ENCODE results near the gene GAS6.
"Not testable (repeated sequence)": the region's sequence is repeated elsewhere in the genome, so short reads cannot be mapped to it uniquely, and the experiment has no call there.

Gene GAS6

DNA sequence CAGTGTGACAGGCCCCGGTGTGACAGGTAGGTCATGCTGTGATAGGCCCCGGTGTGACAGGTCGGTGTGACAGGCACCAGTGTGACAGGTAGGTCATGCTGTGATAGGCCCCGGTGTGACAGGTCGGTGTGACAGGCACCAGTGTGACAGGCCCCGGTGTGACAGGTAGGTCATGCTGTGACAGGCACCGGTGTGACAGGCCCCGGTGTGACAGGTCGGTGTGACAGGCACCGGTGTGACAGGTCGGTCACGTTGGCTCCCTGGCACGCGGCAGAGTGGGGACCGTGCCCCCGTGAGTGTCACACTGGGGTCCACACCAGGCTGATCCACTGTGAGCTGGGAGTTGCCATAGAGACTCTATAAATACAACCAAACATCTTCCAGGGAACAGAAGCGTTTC is 29.9 kb downstream of the GAS6 start:
- intact Hi-C loops (cut with DNase I); DNase-seq: not testable (repeated sequence)

DNA sequence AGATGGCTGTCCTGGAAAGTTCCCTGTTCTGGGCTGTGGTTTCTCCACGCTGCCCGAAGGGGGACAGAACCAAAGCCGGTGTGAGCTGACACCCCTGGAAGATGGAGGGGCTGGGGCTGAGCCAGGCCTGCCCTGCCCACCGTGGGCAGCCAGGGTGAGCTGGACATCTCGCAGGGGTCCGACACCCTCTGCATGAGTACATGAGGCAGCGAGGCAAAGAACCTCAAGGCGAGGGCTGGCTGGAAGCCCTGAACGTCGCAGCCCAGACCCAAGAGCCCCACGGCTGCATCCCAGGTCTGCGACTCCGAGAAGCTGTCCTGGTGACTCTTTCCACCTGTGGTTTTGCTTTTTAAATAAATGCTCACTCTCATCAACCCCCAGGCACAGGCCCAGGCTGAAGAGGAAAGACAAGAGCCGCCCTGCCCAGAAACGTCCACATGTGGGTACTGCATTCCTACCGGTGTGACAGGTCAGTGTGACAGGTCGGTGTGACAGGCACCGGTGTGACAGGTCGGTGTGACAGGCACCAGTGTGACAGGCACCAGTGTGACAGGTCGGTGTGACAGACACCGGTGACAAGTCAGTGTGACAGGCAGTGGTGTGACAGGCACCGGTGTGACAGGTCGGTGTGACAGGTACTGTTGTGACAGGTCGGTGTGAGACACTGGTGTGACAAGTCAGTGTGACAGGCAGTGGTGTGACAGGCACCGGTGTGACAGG is 30.6 kb downstream of the GAS6 start:
- intact Hi-C loops (cut with DNase I) = no loop called here
- DNase-seq = no peak

DNA sequence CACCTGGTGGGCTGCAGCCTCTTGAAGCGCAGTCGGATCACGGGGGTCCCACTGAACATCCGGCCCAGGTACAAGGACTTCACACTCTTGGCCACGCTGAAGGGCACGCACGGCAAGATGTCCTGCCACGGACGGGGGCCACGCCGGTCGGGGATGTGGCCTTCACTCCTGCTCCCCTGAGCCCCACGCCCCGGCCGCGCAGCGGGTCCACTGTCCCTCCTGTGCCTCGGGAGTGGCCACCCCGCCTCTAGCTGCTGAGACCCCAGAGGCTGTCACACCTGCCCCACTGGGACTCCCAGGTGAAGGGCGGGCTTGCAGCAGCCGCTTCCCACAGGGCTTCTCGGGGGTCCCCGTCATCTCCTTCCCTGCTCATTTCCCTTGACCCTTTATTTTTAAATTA is 31.2 kb downstream of the GAS6 start:
- DNase-seq = no peak
- intact Hi-C loops (cut with DNase I) = no loop called here

DNA sequence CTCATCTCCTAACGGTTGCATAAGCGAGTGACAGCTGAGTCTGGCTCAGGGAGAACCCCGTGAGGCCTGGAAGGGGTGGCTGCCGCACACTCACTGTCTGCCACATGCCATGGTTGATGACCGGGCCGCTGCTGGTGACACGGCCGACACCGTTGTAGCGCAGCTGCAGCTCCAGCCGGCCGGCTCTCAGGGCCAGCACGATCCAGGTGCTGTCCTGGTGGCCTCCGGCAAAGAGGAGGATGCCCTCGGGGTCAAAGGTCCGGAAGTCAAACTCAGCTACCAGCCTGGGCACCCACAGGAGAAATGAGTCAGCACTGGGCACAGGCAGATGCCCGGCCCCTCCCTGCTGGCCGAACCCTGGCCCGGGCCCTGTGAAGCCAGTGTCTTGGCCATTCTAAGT is 31.7 kb downstream of the GAS6 start:
- intact Hi-C loops (cut with DNase I) = no loop called here
- no peak for DNase-seq

DNA sequence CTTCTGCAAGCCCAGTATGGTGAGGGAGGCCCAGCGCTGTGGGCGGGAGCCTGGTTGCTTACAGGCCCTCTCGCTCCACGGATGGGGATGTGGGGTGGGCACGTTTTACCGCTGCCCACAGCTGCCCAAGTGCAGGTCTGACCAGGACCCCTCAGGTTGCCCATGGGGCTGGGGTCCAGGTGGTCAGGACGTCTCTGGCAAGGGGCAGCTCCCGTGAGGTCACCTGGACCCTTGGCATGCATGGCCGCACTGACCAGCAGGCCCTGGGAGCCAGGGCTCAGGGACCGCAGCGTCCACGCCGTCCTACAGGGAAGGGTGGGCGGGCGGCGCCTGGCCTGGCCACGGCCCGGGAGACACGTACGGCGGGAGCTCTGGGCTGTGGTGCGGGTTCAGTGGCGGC is 32.8 kb downstream of the GAS6 start:
- intact Hi-C loops (cut with DNase I) = no loop called here
- no peak for DNase-seq

DNA sequence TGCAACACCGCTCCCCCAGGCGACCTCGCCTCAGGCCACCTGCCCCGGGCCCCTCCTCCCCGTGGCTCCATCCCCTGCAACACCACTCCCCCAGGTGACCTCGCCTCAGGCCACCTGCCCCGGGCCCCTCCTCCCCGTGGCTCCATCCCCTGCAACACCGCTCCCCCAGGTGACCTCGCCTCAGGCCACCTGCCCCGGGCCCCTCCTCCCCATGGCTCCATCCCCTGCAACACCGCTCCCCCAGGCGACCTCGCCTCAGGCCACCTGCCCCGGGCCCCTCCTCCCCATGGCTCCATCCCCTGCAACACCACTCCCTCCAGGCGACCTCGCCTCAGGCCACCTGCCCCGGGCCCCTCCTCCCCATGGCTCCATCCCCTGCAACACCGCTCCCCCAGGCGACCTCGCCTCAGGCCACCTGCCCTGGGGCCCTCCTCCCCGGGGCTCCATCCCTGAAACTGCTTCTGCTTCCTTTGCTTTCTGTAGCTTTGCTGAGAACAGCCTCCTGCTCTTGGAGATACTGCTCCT is 33.4 kb downstream of the GAS6 start:
- intact Hi-C loops (cut with DNase I); DNase-seq: not testable (repeated sequence)

DNA sequence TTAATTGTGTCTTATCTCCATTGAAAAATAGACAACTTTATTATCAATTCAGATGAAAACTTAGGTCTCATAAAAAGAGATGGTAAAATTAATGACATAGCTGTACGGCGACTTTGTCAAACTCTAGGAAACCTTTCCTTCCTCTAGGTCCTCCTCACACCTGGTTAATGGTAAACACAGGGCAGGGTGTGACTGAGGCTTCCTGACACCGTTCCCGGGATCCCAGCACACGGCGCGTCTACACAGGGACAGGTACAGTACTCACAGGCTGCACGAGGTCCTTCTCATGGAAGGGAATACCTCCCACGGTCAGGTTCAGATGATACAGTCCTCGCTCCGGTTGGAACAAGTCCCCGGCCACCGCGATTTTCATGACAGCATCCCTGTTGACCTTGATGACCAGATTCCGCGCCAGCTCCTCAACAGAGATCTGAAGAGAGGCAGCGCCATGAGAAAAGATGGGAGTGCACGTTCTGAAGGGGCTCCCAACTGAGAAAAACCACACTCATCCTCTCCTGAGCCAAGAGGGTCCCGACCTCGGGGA is 35.5 kb downstream of the GAS6 start:
- intact Hi-C loops (cut with DNase I) = no loop called here
- DNase-seq = no peak

DNA sequence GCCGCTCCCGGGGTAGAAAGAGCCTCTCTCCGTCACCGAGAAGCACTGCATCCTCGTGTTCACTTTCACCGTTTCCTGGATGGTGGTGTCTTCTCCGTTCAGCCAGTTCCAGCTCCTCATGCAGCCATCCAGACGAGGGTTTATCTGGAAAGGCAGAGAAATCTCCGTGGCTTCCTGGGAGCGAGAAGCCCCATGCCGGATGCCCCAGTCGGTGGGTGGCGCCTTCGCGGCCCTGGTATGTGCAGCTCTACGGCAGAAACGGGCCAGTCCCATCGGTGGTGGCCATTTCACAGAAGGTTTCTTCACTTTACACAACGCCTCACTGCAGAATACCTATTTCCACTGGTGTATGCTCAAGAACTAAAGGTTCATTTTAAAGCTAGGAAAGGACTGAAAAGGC is 36.9 kb downstream of the GAS6 start:
- no peak for DNase-seq

DNA sequence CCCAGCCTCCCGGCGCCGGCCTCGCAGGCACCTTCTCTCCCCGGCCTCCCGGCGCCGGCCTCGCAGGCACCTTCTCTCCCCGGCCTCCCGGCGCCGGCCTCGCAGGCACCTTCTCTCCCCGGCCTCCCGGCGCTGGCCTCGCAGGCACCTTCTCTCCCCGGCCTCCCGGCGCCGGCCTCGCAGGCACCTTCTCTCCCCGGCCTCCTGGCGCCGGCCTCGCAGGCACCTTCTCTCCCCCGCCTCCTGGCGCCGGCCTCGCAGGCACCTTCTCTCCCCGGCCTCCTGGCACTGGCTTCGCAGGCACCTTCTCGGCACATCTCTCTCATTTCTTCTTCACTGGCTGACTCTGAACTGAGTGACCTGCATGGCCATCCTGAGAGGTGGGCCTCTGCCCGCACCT is 37.4 kb downstream of the GAS6 start:
- DNase-seq; intact Hi-C loops (cut with DNase I): not testable (repeated sequence)

More for the DNA sequence above, 36.9 kb downstream of the GAS6 start:
- intact Hi-C loops (cut with DNase I) = no loop called here

DNA sequence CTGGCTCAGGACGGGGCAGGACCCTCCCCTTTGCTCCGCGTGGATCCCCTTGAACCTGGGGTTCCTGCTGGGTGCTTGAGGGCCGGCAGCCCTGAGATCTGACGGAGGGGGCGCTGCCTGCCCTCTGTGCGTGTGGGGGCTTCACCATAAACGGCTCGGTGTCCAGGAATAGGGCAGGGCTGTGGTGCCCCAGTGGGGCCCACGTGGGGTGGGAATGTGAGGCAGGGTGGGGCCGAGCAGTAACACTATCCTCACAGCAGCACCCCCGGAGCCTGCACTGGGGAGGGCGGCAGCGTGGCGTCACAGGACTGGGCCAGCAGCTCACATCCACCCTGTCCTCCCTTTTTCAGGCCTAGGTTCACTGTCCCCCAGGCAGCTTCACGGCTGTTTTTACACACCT is 38.0 kb downstream of the GAS6 start:
- intact Hi-C loops (cut with DNase I) = no loop called here
- DNase-seq = no peak

DNA sequence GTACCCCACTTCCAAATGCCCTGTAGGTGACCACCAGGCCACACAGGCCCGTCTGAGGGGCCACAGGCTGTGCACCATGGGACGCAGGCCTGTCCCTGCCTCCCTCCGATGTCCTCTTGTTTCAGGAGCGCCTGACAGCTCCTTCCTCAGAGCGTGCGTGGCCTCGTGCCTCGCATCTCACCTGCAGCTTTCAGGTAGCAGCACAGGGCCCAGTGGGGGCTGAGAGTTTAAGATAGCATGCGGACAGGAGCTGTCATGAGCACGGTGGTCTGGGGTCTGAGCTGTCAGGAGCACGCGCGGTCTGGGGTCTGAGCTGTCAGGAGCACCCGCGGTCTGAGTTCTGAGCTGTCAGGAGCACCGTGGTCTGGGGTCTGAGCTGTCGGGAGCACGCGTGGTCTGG is 40.1 kb downstream of the GAS6 start:
- no peak for DNase-seq
- intact Hi-C loops (cut with DNase I) = no loop called here

DNA sequence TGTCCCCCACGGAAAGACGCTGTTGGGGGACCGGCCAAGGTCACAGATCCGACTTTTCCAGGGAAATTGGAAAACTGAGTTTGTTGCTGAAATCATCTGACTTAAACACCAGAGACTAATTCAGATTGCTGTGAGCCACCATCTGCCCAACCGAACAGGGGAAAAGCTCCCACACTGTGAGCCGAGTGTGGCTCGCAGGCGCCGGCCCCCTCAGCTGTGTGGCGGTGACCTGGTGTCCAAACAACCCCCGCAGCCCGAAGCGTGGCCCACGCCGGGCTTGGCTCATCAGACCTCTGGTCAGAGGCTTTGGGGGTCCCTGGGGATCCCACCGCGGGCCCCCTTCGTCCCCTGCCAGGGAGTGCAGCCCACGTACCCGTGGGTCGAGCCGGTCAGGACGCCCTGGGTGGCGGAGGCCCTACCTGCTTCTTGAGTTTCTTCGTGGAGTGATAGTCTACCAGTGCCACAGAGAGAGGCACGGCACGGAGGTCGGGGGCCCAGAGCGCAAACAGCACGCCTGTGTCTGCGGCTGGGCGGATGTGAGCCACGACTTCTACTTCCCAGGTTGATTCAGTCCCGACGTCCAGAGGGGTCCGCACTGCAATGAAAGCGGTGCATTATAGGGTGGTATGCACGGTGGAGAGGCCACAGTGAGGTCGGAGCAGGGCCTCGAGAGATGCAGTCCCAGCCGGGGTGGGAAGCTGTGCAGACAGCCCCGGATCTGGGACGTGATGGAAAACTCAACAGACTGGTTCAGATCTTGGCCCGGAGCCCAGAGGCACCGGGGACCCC is 40.7 kb downstream of the GAS6 start:
- intact Hi-C loops (cut with DNase I) = no loop called here
- DNase-seq = no peak

DNA sequence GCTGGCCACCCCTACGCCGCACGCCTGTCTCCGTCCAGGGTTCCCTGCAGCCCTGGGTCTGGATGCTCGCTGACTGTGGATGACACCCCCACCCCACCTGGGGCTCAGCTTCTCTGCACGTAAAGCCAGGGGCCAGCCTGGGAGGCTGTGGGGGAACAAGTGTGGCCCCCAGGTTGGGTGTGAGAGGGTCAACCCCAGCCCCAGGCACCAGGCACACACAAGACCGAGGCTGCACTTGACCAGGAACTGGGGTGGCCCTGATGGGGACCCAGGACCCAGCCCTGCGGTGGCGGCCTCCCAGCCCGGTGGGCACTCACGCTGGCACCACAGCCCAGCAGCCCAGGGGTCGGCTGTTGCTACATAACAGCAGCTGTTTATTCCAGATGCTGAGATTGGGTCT is 41.6 kb downstream of the GAS6 start:
- intact Hi-C loops (cut with DNase I) = no loop called here
- no peak for DNase-seq

DNA sequence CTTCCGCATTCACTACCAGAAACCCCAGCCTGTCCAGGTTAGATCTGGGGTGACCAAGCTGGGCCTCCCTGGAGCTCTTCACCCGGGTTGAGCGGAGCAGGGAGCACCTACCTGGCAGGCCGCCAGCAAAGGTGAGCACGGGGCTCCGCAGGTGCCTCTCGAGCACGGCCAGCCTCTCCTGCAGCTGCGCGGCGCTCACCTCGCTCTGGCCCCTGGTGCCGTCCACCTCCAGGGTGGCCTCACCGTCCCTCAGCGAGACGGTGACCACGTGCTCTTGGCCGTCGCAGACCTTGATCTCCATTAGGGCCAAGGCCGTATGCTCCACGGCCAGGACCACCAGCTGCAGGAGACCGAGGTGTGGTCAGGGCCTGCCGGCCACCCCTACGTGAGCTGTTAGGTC is 42.0 kb downstream of the GAS6 start:
- intact Hi-C loops (cut with DNase I) = no loop called here
- no peak for DNase-seq

DNA sequence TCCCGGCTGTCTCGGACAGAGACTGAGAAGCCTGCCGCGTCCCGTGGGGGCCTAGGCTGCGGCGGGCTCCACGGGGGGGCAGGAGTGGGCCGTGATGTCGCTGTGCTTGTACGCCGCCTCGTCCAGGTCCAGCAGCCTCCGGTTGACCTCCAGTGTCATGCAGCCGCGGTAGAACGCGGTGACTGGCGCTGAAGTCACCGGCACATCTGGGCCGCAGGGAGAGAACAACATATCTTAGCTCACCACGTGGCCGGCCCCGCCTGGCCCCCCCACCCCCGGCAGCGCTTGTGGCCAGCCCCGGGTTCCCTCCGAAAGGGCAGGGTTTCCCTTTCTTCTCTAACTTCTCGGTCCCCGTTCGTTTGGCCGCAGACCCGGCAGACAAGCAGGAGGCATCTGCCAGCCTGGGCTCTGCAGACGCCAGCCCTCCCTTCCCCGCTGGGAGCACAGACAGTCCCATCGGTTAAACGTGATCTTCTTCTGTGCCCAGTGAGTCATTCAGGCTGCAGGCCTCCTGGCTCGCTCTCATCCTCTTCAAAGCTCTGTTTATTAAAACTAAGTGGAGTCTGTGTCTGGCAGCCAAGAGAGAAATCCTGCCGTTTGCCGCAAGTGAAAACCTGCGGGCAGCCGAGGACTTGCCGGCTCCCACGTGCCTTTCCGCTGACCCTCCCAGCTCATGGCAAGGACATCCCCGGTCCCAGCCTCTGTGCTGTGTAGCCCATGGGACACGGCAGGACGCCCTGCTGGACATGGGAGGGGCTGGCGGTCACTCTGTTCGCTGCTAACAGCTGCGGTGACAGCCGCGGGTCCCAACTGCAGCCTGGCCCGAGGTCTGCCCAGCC is 42.8 kb downstream of the GAS6 start:
- DNase-seq = peak; percentile 58 to 92 (median 76)
- intact Hi-C loops (cut with DNase I) = no loop called here

DNA sequence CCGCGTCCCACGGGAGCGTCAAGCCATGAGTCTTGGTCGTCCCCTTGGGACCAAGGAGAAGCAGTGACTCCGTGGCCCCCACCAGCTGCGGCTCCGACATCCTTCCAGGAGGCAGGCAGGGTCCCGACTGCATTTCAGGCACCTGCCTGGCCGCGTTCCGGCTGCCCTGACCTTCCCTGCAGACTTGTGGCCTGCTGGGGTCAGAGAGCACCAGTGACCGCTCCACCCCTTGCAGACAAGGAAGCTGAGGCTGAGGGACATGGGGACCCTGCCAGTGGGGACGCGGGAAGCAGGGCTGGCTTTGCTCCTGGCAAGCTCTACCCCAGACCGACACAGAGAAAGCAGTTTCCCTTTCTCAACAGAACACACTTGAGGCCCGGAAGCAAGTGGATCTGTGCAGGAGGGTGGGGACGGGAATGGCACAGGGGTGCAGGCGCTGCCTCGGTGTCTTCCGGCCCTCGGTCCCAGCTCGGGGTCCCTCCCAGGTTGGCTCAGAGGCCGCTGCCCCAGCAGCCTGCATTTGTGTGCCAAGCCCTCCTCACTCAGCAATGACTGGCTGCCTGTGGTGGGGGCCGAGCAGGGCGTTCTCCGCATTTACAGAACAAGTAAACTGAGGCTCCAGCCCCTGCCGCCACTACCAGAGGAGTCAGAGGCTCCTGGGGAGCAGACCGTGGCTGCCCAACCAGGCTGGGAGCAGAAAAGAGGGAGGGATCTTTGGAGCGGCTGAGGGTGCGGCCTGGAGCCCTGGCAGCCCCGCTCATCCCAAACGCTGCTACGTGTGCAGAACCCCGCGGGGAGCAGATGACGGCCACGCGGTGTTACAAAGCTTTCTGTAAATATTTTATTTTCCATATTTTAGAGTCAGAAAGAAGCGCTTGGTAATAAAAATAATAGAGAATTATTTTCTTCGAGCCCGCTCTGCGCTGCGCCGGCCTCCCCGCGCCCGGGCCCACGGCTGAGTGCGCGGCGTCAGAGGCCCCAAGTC is 43.9 kb downstream of the GAS6 start:
- no peak for DNase-seq

DNA sequence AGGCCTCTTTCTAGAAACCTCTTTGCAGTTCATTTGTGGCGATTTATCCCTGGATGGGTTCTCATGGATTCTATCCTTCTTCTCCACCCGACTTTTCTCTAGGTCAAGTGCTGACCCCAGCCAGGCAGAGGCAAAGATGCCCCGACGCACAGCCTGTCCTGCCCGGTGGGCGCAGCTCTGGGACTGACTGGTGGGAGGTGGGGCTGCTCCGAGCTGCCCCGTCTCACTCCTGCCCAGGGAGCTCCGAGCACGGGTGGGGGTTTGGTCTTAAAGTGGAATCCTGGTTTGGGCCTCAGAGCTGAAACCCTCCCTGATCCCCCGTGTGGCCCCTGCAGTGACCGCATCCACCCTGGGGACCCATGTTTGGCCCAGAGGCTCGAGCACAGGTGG is 44.5 kb downstream of the GAS6 start:
- DNase-seq = no peak
- intact Hi-C loops (cut with DNase I) = loop anchor here (10.0 kb wide), 2 partner anchors 85 to 115 kb away; no protein-coding TSS in a partner anchor

More for the DNA sequence above, 43.9 kb downstream of the GAS6 start:
- intact Hi-C loops (cut with DNase I) = loop anchor here (10.0 kb wide), 2 partner anchors 85 to 115 kb away; no protein-coding TSS in a partner anchor

DNA sequence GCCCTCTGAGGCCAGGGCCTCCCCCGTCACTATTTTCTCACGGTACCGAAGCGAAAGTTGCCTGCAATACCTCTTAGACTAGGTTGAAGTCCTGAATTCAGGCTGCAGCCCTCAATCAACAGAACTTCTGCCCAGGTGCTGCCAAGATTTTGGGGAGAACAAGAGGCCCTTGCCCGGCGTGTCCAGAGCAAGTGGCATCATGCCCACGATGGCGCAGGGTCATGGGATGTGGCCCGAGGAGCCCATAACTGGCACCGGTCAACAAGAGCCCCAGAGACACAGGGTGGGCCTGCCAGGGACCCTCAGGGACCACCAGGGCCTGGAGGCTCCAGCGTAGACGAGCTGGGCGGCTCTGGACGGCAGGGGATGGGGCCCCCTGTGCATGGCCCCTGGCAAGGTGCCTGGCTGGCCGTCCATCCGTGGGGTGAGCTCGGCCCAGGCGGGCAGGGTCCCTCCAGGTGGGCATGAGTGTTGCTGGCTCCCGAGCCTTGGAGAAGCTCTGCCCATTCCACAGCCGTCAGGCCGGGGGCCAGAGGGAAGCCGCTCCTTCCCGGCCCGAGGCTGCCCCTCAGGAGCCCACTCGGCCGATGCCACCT is 45.1 kb downstream of the GAS6 start:
- DNase-seq = no peak
- intact Hi-C loops (cut with DNase I) = loop anchor here (10.0 kb wide), 2 partner anchors 86 to 116 kb away; no protein-coding TSS in a partner anchor
